PC-9 (cell line): Measurements from ENCODE around the gene FBXO2. TPM values are rescaled to one million over a fixed set of nuclear protein-coding genes. Genes with fewer than 3 reads are reported as not detected.

Source experiments
- BruUV-seq: library from RNA; stranded (reverse); fragments of 400-500 nt; replicated peaks from 2 replicates; lab custom pipeline; 2021; lab: Mats Ljungman, UMichigan
- CTCF ChIA-PET: fragments of 300-600 bp; sonication (Branson Sonifier 250); formaldehyde crosslinking; loops from one replicate; lab custom pipeline; 2022; ENCODE audit warnings: antibody characterized with exemption; lab: Charles Lee
- POLR2A ChIA-PET: fragments of 300-600 bp; sonication (Branson Sonifier 250); formaldehyde crosslinking; loops from one replicate; lab custom pipeline; 2022; ENCODE audit warnings: antibody characterized with exemption; ENCODE audit not compliant: unreplicated experiment; lab: Charles Lee
- DNase-seq, 2 experiments: peaks; one replicate each; pipeline versions ENCODE4 v3.0.0 to v3.0.0-alpha.2; 2015 to 2022; ENCODE audit warnings: mixed read lengths in 1 of 2
- H2AFZ ChIP-seq: fragments of 200-600 bp; sonication (generic); 2 replicates; pipeline ENCODE4 v1.8.1; 2017; ENCODE audit warnings: antibody characterized with exemption
- H3F3A ChIP-seq: fragments of 200-600 bp; sonication (generic); 2 replicates; pipeline ENCODE4 v1.8.1; 2017; ENCODE audit warnings: antibody characterized with exemption, mild to moderate bottlenecking, low read depth; ENCODE audit not compliant: insufficient read depth
- H3K27ac ChIP-seq: fragments of 200-600 bp; sonication (generic); 2 replicates; pipeline ENCODE4 v1.6.1; 2016; ENCODE audit warnings: mixed run types
- H3K27me3 ChIP-seq: fragments of 200-600 bp; sonication (generic); 2 replicates; pipeline ENCODE4 v1.6.1; 2016; ENCODE audit warnings: low read depth, mixed run types; ENCODE audit not compliant: insufficient read depth
- H3K36me3 ChIP-seq: fragments of 200-600 bp; sonication (generic); 2 replicates; pipeline ENCODE4 v1.6.1; 2016; ENCODE audit warnings: low read depth, mixed run types
- H3K4me1 ChIP-seq: fragments of 200-600 bp; sonication (generic); replicated peaks from 2 replicates; pipeline ENCODE4 v1.6.1; 2016; ENCODE audit warnings: mixed run types; ENCODE audit not compliant: insufficient read depth
- H3K4me2 ChIP-seq: fragments of 200-600 bp; sonication (generic); 2 replicates; pipeline ENCODE4 v1.6.1; 2017; ENCODE audit warnings: mixed run types
- H3K4me3 ChIP-seq: fragments of 200-600 bp; sonication (generic); 2 replicates; pipeline ENCODE4 v1.6.1; 2016; ENCODE audit warnings: mixed run types
- H3K79me2 ChIP-seq: fragments of 200-600 bp; sonication (generic); 2 replicates; pipeline ENCODE4 v1.6.1; 2017; ENCODE audit warnings: low read depth, mixed run types
- H3K9me2 ChIP-seq: fragments of 200-600 bp; sonication (generic); 2 replicates; pipeline ENCODE4 v1.8.1; 2017; ENCODE audit warnings: mild to moderate bottlenecking; ENCODE audit not compliant: insufficient read depth
- H3K9me3 ChIP-seq: fragments of 200-600 bp; sonication (generic); 2 replicates; pipeline ENCODE4 v1.8.1; 2016; ENCODE audit warnings: low read depth; ENCODE audit not compliant: insufficient read depth
- H4K20me1 ChIP-seq: fragments of 200-600 bp; sonication (generic); 2 replicates; pipeline ENCODE4 v1.8.1; 2017; ENCODE audit not compliant: insufficient read depth
- CTCF ChIP-seq: fragments of 200-600 bp; sonication (generic); conservative IDR thresholded peaks from 2 replicates; pipeline ENCODE4 v1.6.1; 2017; ENCODE audit warnings: mixed run types, antibody characterized with exemption, mild to moderate bottlenecking, moderate library complexity
- EZH2 ChIP-seq: fragments of 200-600 bp; sonication (generic); IDR thresholded peaks from 2 replicates; pipeline ENCODE4 v1.8.0; 2017; ENCODE audit warnings: antibody characterized with exemption, low read depth
- intact Hi-C: fragments of 100-400 bp; cut with micrococcal nuclease; formaldehyde crosslinking; loops from one replicate; pipeline ENCODE4 v1.10.0; 2022; ENCODE audit not compliant: unreplicated experiment
- total RNA-seq: library from RNA; stranded (reverse); gene quantifications from 2 replicates; pipeline ENCODE4 v1.2.3, GENCODE V29; 2021

Gene FBXO2
- total RNA-seq, 1 experiment from 2014 or later, result 40.3 TPM

- Histone ChIP-seq H3K9me2 (no peaks in the 10 kb centered on the region), H3K27me3 (no peaks in the 10 kb centered on the region), H3K9me3 (no peaks in the 10 kb centered on the region), H3K4me2 (no peak overlapping the region), H3K79me2 (no peaks in the 10 kb centered on the region), H3F3A (no peaks in the 10 kb centered on the region), H3K4me3 (no peak overlapping the region), H3K36me3 (no peaks in the 10 kb centered on the region), H3K4me1 (no peaks in the 10 kb centered on the region), H3K27ac (no peak overlapping the region), H4K20me1 (no peaks in the 10 kb centered on the region), H2AFZ (no peak overlapping the region)
- POLR2A ChIA-PET, result no interaction called here
- TF ChIP-seq EZH2 (no peak), CTCF (no peak)
- BruUV-seq, result no TSS peak
- CTCF ChIA-PET, result interaction anchor here (0.6 kb wide), 1 partner anchor 21 kb away, joined by 3 read pairs; no protein-coding TSS in a partner anchor
- no peak for DNase-seq
- intact Hi-C loops, result no loop called here
These were observed 20.3 kb upstream of the FBXO2 start for GRCh38 chr1:11674488-11674887.

- Histone ChIP-seq H3K4me1 (no peaks in the 10 kb centered on the region), H3K9me3 (no peaks in the 10 kb centered on the region), H4K20me1 (no peaks in the 10 kb centered on the region), H2AFZ (no peak overlapping the region), H3K4me2 (no peak overlapping the region), H3K27me3 (no peaks in the 10 kb centered on the region), H3K27ac (no peak overlapping the region), H3K9me2 (no peaks in the 10 kb centered on the region), H3F3A (no peaks in the 10 kb centered on the region), H3K79me2 (no peaks in the 10 kb centered on the region), H3K4me3 (no peak overlapping the region), H3K36me3 (no peaks in the 10 kb centered on the region)
- TF ChIP-seq CTCF, result no peak
- ChIA-PET CTCF (no interaction called here), POLR2A (no interaction called here)
- no TSS peak for BruUV-seq
- intact Hi-C loops, result no loop called here
- no peak for DNase-seq
These were observed 19.0 kb upstream of the FBXO2 start for GRCh38 chr1:11673089-11673769.

- Histone ChIP-seq H3K27me3 (no peaks in the 10 kb centered on the region), H3K4me1 (no peaks in the 10 kb centered on the region), H3K9me3 (no peaks in the 10 kb centered on the region), H4K20me1 (no peaks in the 10 kb centered on the region), H2AFZ (no peak overlapping the region), H3K27ac (no peak overlapping the region), H3K9me2 (no peaks in the 10 kb centered on the region), H3K79me2 (no peaks in the 10 kb centered on the region), H3K4me3 (no peak overlapping the region), H3K4me2 (no peak overlapping the region), H3K36me3 (no peaks in the 10 kb centered on the region), H3F3A (no peaks in the 10 kb centered on the region)
- no TSS peak for BruUV-seq
- CTCF ChIA-PET, result no interaction called here
- intact Hi-C loops, result no loop called here
- no peak for DNase-seq
- TF ChIP-seq CTCF, result no peak
- TF ChIP-seq EZH2, result no peak
- POLR2A ChIA-PET, result no interaction called here
These were observed 17.5 kb upstream of the FBXO2 start for GRCh38 chr1:11671544-11672286.
